ENCODE results near the gene DGKH.
"Not testable (repeated sequence)": the region's sequence is repeated elsewhere in the genome, so short reads cannot be mapped to it uniquely, and the experiment has no call there.

The DGKH gene

GRCh38 chr13:42173789-42174343, 125.4 kb downstream of the DGKH start:
- no peak for DNase-seq

- DNase-seq, result no peak
Measured at GRCh38 chr13:42174344-42175162, 126.1 kb downstream of the DGKH start.

GRCh38 chr13:42176294-42176693, 127.8 kb downstream of the DGKH start:
- no peak for DNase-seq

- DNase-seq, result no peak
Measured at GRCh38 chr13:42177189-42177588, 128.7 kb downstream of the DGKH start.

GRCh38 chr13:42181381-42181953, 133.0 kb downstream of the DGKH start:
- no peak for DNase-seq

- DNase-seq, result no peak
Measured at GRCh38 chr13:42189061-42189460, 140.6 kb downstream of the DGKH start.

- DNase-seq, result no peak
Measured at GRCh38 chr13:42190529-42190928, 142.1 kb downstream of the DGKH start.

- no peak for DNase-seq
Measured at GRCh38 chr13:42211704-42212464, 163.4 kb downstream of the DGKH start.

GRCh38 chr13:42214446-42214845, 166.0 kb downstream of the DGKH start:
- no peak for DNase-seq

- peak in 1 of 14 donors; percentile 21 for DNase-seq
Measured at GRCh38 chr13:42215578-42216421, 167.4 kb downstream of the DGKH start.

GRCh38 chr13:42216422-42216735, 167.9 kb downstream of the DGKH start:
- DNase-seq, result no peak

GRCh38 chr13:42218576-42218975, 170.1 kb downstream of the DGKH start:
- peak in 1 of 14 donors; percentile 86 for DNase-seq

- peak in 1 of 14 donors; percentile 51 for DNase-seq
Measured at GRCh38 chr13:42219051-42219450, 170.6 kb downstream of the DGKH start.

GRCh38 chr13:42219876-42220275, 171.4 kb downstream of the DGKH start:
- DNase-seq, result peak in 1 of 14 donors; percentile 46

GRCh38 chr13:42221121-42221765, 172.8 kb downstream of the DGKH start:
- DNase-seq, result peak in 1 of 14 donors; percentile 25

- no peak for DNase-seq
Measured at GRCh38 chr13:42223681-42224080, 175.2 kb downstream of the DGKH start.

- no peak for DNase-seq
Measured at GRCh38 chr13:42225051-42225450, 176.6 kb downstream of the DGKH start.

GRCh38 chr13:42226759-42227158, 178.3 kb downstream of the DGKH start:
- not testable (repeated sequence) for DNase-seq

GRCh38 chr13:42228527-42228926, 180.1 kb downstream of the DGKH start:
- DNase-seq, result no peak

- DNase-seq, result no peak
Measured at GRCh38 chr13:42229287-42229686, 180.8 kb downstream of the DGKH start.

- no peak for DNase-seq
Measured at GRCh38 chr13:42232671-42233070, 184.2 kb downstream of the DGKH start.

- DNase-seq, result no peak
Measured at GRCh38 chr13:42233726-42234125, 185.3 kb downstream of the DGKH start.

Measured in C1 segment of cervical spinal cord (tissue), 14 donors.